GM18858 (cell line): ENCODE results near the gene CACNA1E.

Source experiments
- ATAC-seq: cut with Tn5 transposase; IDR thresholded peaks from one replicate; pipeline ENCODE4 v1.9.1; 2021; ENCODE audit not compliant: unreplicated experiment

CACNA1E gene

GRCh38 chr1:181482521-181483284 lies 614 bp upstream of the CACNA1E start:
- ATAC-seq, result no peak

- no peak for ATAC-seq
These were observed 1.5 kb downstream of the CACNA1E start for GRCh38 chr1:181484821-181485220.

GRCh38 chr1:181485287-181486097 lies 2.2 kb downstream of the CACNA1E start:
- ATAC-seq, result no peak

- ATAC-seq, result no peak
These were observed 2.7 kb downstream of the CACNA1E start for GRCh38 chr1:181486098-181486420.

GRCh38 chr1:181488866-181489265 lies 5.5 kb downstream of the CACNA1E start:
- ATAC-seq, result no peak

GRCh38 chr1:181490276-181490675 lies 7.0 kb downstream of the CACNA1E start:
- no peak for ATAC-seq

GRCh38 chr1:181490740-181491712 lies 7.7 kb downstream of the CACNA1E start:
- ATAC-seq, result no peak

- ATAC-seq, result no peak
These were observed 9.8 kb downstream of the CACNA1E start for GRCh38 chr1:181493166-181493565.

GRCh38 chr1:181493885-181494284 lies 10.6 kb downstream of the CACNA1E start:
- no peak for ATAC-seq

GRCh38 chr1:181496759-181497158 lies 13.4 kb downstream of the CACNA1E start:
- ATAC-seq, result no peak

- ATAC-seq, result no peak
These were observed 14.6 kb downstream of the CACNA1E start for GRCh38 chr1:181497870-181498269.

- no peak for ATAC-seq
These were observed 16.5 kb downstream of the CACNA1E start for GRCh38 chr1:181499825-181500224.

- no peak for ATAC-seq
These were observed 17.3 kb downstream of the CACNA1E start for GRCh38 chr1:181500636-181501035.

- no peak for ATAC-seq
These were observed 18.3 kb downstream of the CACNA1E start for GRCh38 chr1:181501612-181502011.

GRCh38 chr1:181503171-181503810 lies 20.0 kb downstream of the CACNA1E start:
- ATAC-seq, result no peak

- peak; percentile 40 for ATAC-seq
These were observed 21.1 kb downstream of the CACNA1E start for GRCh38 chr1:181504399-181504842.

GRCh38 chr1:181506563-181507353 lies 23.4 kb downstream of the CACNA1E start:
- no peak for ATAC-seq

GRCh38 chr1:181508486-181509165 lies 25.3 kb downstream of the CACNA1E start:
- ATAC-seq, result no peak

GRCh38 chr1:181513786-181514297 lies 30.5 kb downstream of the CACNA1E start:
- ATAC-seq, result no peak
